PC-9 (cell line): ENCODE measurements around the gene PGM2. TPM values are rescaled to one million over a fixed set of nuclear protein-coding genes. Genes with fewer than 3 reads are reported as not detected.

ENCODE experiments used
- BruUV-seq: library from RNA; stranded (reverse); fragments of 400-500 nt; replicated peaks from 2 replicates; lab custom pipeline; 2021; lab: Mats Ljungman, UMichigan
- CTCF ChIA-PET: fragments of 300-600 bp; sonication (Branson Sonifier 250); formaldehyde crosslinking; loops from one replicate; lab custom pipeline; 2022; ENCODE audit warnings: antibody characterized with exemption; lab: Charles Lee
- POLR2A ChIA-PET: fragments of 300-600 bp; sonication (Branson Sonifier 250); formaldehyde crosslinking; loops from one replicate; lab custom pipeline; 2022; ENCODE audit warnings: antibody characterized with exemption; ENCODE audit not compliant: unreplicated experiment; lab: Charles Lee
- DNase-seq, 2 experiments: peaks; one replicate each; pipeline versions ENCODE4 v3.0.0 to v3.0.0-alpha.2; 2015 to 2022; ENCODE audit warnings: mixed read lengths in 1 of 2
- H2AFZ ChIP-seq: fragments of 200-600 bp; sonication (generic); 2 replicates; pipeline ENCODE4 v1.8.1; 2017; ENCODE audit warnings: antibody characterized with exemption
- H3F3A ChIP-seq: fragments of 200-600 bp; sonication (generic); 2 replicates; pipeline ENCODE4 v1.8.1; 2017; ENCODE audit warnings: antibody characterized with exemption, mild to moderate bottlenecking, low read depth; ENCODE audit not compliant: insufficient read depth
- H3K27ac ChIP-seq: fragments of 200-600 bp; sonication (generic); 2 replicates; pipeline ENCODE4 v1.6.1; 2016; ENCODE audit warnings: mixed run types
- H3K27me3 ChIP-seq: fragments of 200-600 bp; sonication (generic); 2 replicates; pipeline ENCODE4 v1.6.1; 2016; ENCODE audit warnings: low read depth, mixed run types; ENCODE audit not compliant: insufficient read depth
- H3K36me3 ChIP-seq: fragments of 200-600 bp; sonication (generic); 2 replicates; pipeline ENCODE4 v1.6.1; 2016; ENCODE audit warnings: low read depth, mixed run types
- H3K4me1 ChIP-seq: fragments of 200-600 bp; sonication (generic); replicated peaks from 2 replicates; pipeline ENCODE4 v1.6.1; 2016; ENCODE audit warnings: mixed run types; ENCODE audit not compliant: insufficient read depth
- H3K4me2 ChIP-seq: fragments of 200-600 bp; sonication (generic); 2 replicates; pipeline ENCODE4 v1.6.1; 2017; ENCODE audit warnings: mixed run types
- H3K4me3 ChIP-seq: fragments of 200-600 bp; sonication (generic); 2 replicates; pipeline ENCODE4 v1.6.1; 2016; ENCODE audit warnings: mixed run types
- H3K79me2 ChIP-seq: fragments of 200-600 bp; sonication (generic); 2 replicates; pipeline ENCODE4 v1.6.1; 2017; ENCODE audit warnings: low read depth, mixed run types
- H3K9me2 ChIP-seq: fragments of 200-600 bp; sonication (generic); 2 replicates; pipeline ENCODE4 v1.8.1; 2017; ENCODE audit warnings: mild to moderate bottlenecking; ENCODE audit not compliant: insufficient read depth
- H3K9me3 ChIP-seq: fragments of 200-600 bp; sonication (generic); 2 replicates; pipeline ENCODE4 v1.8.1; 2016; ENCODE audit warnings: low read depth; ENCODE audit not compliant: insufficient read depth
- H4K20me1 ChIP-seq: fragments of 200-600 bp; sonication (generic); 2 replicates; pipeline ENCODE4 v1.8.1; 2017; ENCODE audit not compliant: insufficient read depth
- CTCF ChIP-seq: fragments of 200-600 bp; sonication (generic); conservative IDR thresholded peaks from 2 replicates; pipeline ENCODE4 v1.6.1; 2017; ENCODE audit warnings: mixed run types, antibody characterized with exemption, mild to moderate bottlenecking, moderate library complexity
- EZH2 ChIP-seq: fragments of 200-600 bp; sonication (generic); IDR thresholded peaks from 2 replicates; pipeline ENCODE4 v1.8.0; 2017; ENCODE audit warnings: antibody characterized with exemption, low read depth
- intact Hi-C: fragments of 100-400 bp; cut with micrococcal nuclease; formaldehyde crosslinking; loops from one replicate; pipeline ENCODE4 v1.10.0; 2022; ENCODE audit not compliant: unreplicated experiment
- total RNA-seq: library from RNA; stranded (reverse); gene quantifications from 2 replicates; pipeline ENCODE4 v1.2.3, GENCODE V29; 2021

PGM2 gene
- total RNA-seq, 1 experiment from 2014 or later, result 32.5 TPM

- H3K27ac ChIP-seq, result no peak overlapping the region
- no peaks in the 10 kb centered on the region for H3K27me3 ChIP-seq
- ChIA-PET POLR2A (no interaction called here), CTCF (no interaction called here)
- H3F3A ChIP-seq, result no peaks in the 10 kb centered on the region
- no peaks in the 10 kb centered on the region for H3K4me1 ChIP-seq
- no peak for DNase-seq
- H2AFZ ChIP-seq, result no peak overlapping the region
- H3K4me3 ChIP-seq, result no peak overlapping the region
- H3K79me2 ChIP-seq, result no peaks in the 10 kb centered on the region
- intact Hi-C loops, result no loop called here
- H3K36me3 ChIP-seq, result no peaks in the 10 kb centered on the region
- H3K9me3 ChIP-seq, result no peaks in the 10 kb centered on the region
- no peak for TF ChIP-seq CTCF
- TF ChIP-seq EZH2, result no peak
- no TSS peak for BruUV-seq
- no peaks in the 10 kb centered on the region for H4K20me1 ChIP-seq
- no peaks in the 10 kb centered on the region for H3K9me2 ChIP-seq
- no peak overlapping the region for H3K4me2 ChIP-seq
Observed at GRCh38 chr4:37905533-37906169, 79.2 kb downstream of the PGM2 start.

DNA sequence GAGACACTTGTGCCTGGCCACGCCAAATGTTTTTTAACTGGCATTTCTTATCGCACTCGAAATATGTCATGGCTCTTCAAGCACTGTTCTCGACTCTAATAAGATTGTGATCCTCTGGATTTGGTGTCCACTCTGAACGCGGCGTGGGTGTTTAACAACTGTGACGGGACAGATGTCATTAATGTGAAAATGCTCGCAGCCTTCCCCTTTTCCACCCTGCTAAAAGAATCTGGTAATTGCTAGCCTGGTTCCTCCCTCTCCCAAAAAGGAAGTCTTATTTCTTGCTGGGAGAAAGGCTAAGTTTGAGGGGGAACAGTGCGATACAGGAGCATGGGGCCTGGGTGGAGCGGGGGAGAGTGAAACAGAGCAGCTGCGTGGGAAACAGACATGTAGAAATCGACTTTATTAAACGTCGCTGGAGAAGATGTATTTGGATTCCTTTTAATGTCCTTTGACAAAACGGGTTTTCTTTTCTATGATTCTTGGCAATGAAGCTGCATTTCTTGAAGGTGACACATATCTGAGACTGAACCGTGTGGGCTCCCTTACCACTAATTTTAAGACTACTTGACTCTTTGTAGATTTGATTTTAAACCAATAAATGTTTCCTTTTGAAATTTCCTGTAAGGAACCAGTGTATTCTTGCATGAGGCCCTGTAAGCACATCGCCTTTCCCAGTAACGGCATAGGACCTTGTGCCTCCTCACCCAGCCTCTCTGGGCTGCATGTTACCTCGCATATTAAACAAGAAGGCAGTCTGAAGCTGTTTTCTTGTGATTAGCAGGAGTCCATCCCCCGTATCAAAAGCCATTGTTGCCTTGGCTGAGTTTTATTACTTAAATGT lies 82.2 kb downstream of the PGM2 start:
- intact Hi-C loops, result no loop called here

More for the DNA sequence above, 82.2 kb downstream of the PGM2 start:
- H3K79me2 ChIP-seq, result no peaks in the 10 kb centered on the region
- TF ChIP-seq CTCF, result no peak
- TF ChIP-seq EZH2, result no peak
- no peak overlapping the region for H3K4me2 ChIP-seq
- ChIA-PET CTCF (interaction anchor here (0.6 kb wide), 1 partner anchor 208 kb away, joined by 3 read pairs; no protein-coding TSS in a partner anchor), POLR2A (no interaction called here)
- H3K36me3 ChIP-seq, result no peaks in the 10 kb centered on the region
- no peak for DNase-seq
- no peak overlapping the region for H3K4me3 ChIP-seq
- no peaks in the 10 kb centered on the region for H3K9me3 ChIP-seq
- no peaks in the 10 kb centered on the region for H4K20me1 ChIP-seq
- no peaks in the 10 kb centered on the region for H3K9me2 ChIP-seq
- H3K4me1 ChIP-seq, result no peaks in the 10 kb centered on the region
- H2AFZ ChIP-seq, result no peak overlapping the region
- H3K27me3 ChIP-seq, result no peaks in the 10 kb centered on the region
- H3K27ac ChIP-seq, result no peak overlapping the region
- no peaks in the 10 kb centered on the region for H3F3A ChIP-seq
- BruUV-seq, result no TSS peak
